GM13976 (cell line): ENCODE measurements around the gene POU5F1.

Experiments used
- DNase-seq: peaks from one replicate; pipeline ENCODE4 v3.0.0; 2012; ENCODE audit warnings: low spot score
- in situ Hi-C: fragments of 300-500 bp; cut with MboI; formaldehyde crosslinking; loops from one replicate; pipeline ENCODE4 v1.12.0; 2022; ENCODE audit warnings: low sequenced_read_pairs, mixed read lengths, inconsistent platforms; ENCODE audit not compliant: unreplicated experiment
- TF ChIP-seq, protein P1 (sequence below): IDR thresholded peaks from 2 replicates; pipeline ENCODE4 v1.5.1; 2012; ENCODE audit warnings: borderline replicate concordance, mild to moderate bottlenecking; ENCODE audit not compliant: insufficient read depth; ENCODE audit errors: extremely low read depth, missing control alignments, control extremely low read depth

POU5F1 gene

DNA sequence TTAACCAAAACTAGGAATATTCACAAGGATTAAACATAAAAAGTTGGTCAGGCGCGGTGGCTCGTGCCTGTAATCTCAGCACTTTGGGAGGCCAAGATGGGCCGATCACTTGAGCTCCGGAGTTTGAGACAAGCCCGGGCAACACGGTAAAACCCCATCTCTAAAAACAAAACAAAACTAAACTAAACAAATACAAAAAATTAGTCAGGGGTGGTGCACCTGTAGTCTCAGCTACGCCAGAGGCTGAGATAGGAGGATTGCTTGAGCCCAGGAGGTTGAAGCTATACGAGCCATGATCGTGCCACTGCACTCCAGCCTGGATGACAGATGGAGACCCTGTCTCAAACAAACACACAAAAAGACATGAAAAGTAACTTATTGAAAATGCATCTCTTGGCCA is 34.8 kb downstream of the POU5F1 start:
- TF ChIP-seq, protein P1, sequence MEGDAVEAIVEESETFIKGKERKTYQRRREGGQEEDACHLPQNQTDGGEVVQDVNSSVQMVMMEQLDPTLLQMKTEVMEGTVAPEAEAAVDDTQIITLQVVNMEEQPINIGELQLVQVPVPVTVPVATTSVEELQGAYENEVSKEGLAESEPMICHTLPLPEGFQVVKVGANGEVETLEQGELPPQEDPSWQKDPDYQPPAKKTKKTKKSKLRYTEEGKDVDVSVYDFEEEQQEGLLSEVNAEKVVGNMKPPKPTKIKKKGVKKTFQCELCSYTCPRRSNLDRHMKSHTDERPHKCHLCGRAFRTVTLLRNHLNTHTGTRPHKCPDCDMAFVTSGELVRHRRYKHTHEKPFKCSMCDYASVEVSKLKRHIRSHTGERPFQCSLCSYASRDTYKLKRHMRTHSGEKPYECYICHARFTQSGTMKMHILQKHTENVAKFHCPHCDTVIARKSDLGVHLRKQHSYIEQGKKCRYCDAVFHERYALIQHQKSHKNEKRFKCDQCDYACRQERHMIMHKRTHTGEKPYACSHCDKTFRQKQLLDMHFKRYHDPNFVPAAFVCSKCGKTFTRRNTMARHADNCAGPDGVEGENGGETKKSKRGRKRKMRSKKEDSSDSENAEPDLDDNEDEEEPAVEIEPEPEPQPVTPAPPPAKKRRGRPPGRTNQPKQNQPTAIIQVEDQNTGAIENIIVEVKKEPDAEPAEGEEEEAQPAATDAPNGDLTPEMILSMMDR: no peak
- DNase-seq: no peak
- in situ Hi-C loops: loop anchor here (5.0 kb wide), 2 partner anchors 57 to 232 kb away; no protein-coding TSS in a partner anchor

DNA sequence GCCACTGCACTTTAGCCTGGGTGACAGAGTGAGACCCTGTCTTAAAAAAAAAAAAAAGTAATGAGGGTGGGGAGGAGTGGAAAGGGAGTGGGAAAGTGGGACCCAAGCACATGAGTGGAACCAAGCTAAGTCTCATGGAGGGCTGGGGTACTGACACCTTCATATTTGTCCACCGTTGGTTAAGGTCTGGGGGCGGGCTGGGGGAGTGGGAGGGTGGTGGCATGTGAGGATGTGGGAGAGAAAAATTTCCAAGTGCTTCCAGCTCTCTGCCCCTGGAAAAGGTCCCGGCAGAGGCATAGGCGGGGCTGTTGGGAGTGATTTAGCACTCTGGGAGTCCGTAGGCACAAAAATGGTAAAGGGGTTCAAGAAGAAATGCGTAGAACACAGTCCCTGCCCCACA is 37.7 kb downstream of the POU5F1 start:
- DNase-seq: no peak
- in situ Hi-C loops: no loop called here
- TF ChIP-seq, protein P1: no peak

DNA sequence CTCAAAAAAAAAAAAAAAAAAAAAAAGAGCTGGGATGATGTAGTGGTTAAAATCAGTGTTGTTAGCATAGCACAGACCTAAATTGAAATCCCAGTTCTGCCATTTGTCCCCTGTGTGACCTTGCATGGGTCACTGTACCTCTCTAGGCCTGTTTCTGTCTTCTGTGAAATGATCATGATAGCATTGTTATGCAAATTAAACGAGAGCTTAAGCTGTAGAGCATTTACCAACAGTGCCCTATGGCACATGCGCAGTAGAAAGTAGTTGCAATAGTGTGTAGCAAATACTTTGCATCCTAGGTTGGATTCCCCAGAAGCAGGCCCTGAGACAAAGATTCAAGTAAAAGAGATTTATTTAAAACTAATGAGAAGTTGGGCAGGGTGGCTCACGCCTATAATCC is 38.9 kb downstream of the POU5F1 start:
- in situ Hi-C loops: no loop called here
- TF ChIP-seq, protein P1: no peak
- DNase-seq: no peak

- no peak for DNase-seq
- TF ChIP-seq, protein P1: no peak
- in situ Hi-C loops: no loop called here
These were observed 39.7 kb downstream of the POU5F1 start for GRCh38 chr6:31130751-31131150.

- TF ChIP-seq, protein P1: no peak
- in situ Hi-C loops: no loop called here
- DNase-seq: no peak
These were observed 41.4 kb downstream of the POU5F1 start for GRCh38 chr6:31129130-31129529.

DNA sequence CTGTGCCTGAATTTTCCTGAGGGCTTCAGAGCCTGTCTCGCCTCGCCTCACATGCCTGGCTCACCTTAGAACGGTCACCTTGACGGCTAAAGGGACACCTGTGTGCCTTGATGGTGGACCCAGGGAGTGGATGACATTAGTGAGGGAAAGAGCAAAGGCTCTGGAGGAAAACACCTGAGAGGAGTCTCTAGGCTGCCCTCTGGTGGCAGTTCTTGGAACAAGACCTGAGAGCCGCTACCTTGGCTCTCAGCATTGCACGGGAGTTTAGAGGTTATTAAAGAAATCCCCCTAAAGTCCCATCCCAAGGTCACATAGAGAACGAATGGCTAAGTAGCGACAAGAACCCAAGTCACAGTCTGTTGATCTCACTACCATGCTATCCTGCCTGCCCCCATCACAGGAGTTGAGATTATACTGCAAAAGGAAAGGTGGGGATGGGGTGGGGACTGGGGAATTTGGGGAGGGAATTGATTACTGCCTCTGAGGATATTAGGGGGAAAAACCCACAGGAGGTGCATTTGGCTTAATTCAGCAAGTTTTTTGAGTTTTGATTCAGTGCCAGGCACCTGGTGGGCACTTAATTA is 42.3 kb downstream of the POU5F1 start:
- in situ Hi-C loops: no loop called here
- TF ChIP-seq, protein P1: peak; percentile 80
- DNase-seq: peak; percentile 82
